Psoas muscle (tissue), 8 donors: Measurements from ENCODE around the gene FRZB. TPM values are rescaled to one million over a fixed set of nuclear protein-coding genes. Genes with fewer than 3 reads are reported as not detected.

Experiments used
- ATAC-seq, 4 donors: fragments of 200-7000 bp; cut with Tn5 transposase; one replicate each; pipeline ENCODE4 v1.9.1; 2020; ENCODE audit warnings: moderate library complexity in 3 of 4, mild to moderate bottlenecking in 2 of 4
- DNase-seq, 2 donors: peaks; one replicate each; pipeline ENCODE4 v3.0.0-alpha.2; 2020
- H3K27ac ChIP-seq: fragments of 200-600 bp; one replicate; pipeline ENCODE4 v1.8.0; 2022
- H3K27me3 ChIP-seq, 3 donors: fragments of 200-600 bp in 1 of 3; one replicate each; pipeline versions ENCODE4 v1.6.1 to v1.8.0; 2013 to 2022; ENCODE audit warnings: low read length in 2 of 3, mild to moderate bottlenecking in 2 of 3, moderate library complexity in 1 of 3; ENCODE audit not compliant: insufficient read depth in 3 of 3
- H3K36me3 ChIP-seq, 2 donors: fragments of 200-600 bp in 1 of 2; one replicate each; pipeline versions ENCODE4 v1.6.1 to v1.8.0; 2013 to 2022; ENCODE audit warnings: low read depth in 1 of 2, mild to moderate bottlenecking in 1 of 2, moderate library complexity in 1 of 2; ENCODE audit not compliant: insufficient read depth in 1 of 2
- H3K4me1 ChIP-seq: fragments of 200-600 bp; one replicate; pipeline ENCODE4 v1.8.0; 2022
- H3K4me3 ChIP-seq: fragments of 200-600 bp; one replicate; pipeline ENCODE4 v1.8.0; 2022; ENCODE audit warnings: mild to moderate bottlenecking
- H3K9me3 ChIP-seq: fragments of 200-600 bp; one replicate; pipeline ENCODE4 v1.8.0; 2022
- WGBS, 3 donors: extraction: QIAGEN DNeasy Blood & Tissue Kit; methylation state at CpG; one replicate each; pipeline versions ENCODE4 v1.1.6 to v1.1.7; 2013; 5-methylcytosine and 5-hydroxymethylcytosine counted together
- intact Hi-C, 2 donors: fragments of 100-400 bp; cut with DNase I; formaldehyde crosslinking; loops; one replicate each; pipeline versions ENCODE4 v1.11.0 to v1.14.2; 2022
- polyA plus RNA-seq, 3 donors: library from polyadenylated mRNA; stranded (reverse); fragments of 200-250 nt; gene quantifications; one replicate each; pipeline ENCODE4 v1.2.3, GENCODE V29; 2013
- total RNA-seq, 4 donors: library from RNA; stranded (reverse); fragmentation: NEBNext Ultra II Directional in 2 of 4; extraction: Animal tissue kit (Norgen Biotek cat#: 25700) in 2 of 4; gene quantifications; one replicate each; pipeline versions ENCODE4 v1.2.1 to v1.2.4, GENCODE V29; 2021 to 2023
- TF ChIP-seq, protein P1 (sequence below): fragments of 200-600 bp; IDR thresholded peaks from one replicate; pipeline ENCODE4 v1.8.0; 2022; ENCODE audit warnings: antibody characterized with exemption
- donor health status: healthy with polysubstance abuse.
- donor health status: DM: no; HTN: no; CAD: no; lungs with moderate emphysema.
- donor health status: Bipolar disorder and iron deficiency.
- donor health status: healthy.
- donor health status: DM: yes; HTN: yes; CAD: no.
- donor health status: DM: no; HTN: no; CAD: no.
- donor health status: DM: no; HTN: no; CAD: no.
- donor health status: DM: yes; HTN: yes; CAD: no.

The FRZB gene
- total and polyA plus RNA-seq, 7 donors, result 0.57 to 19.8 (median 2.7) TPM

- H3K36me3 ChIP-seq, result peaks cover 0 to 5% of the 10 kb centered on the region in 2 donors
- peak overlapping the region; percentile 88 for H3K27ac ChIP-seq
- intact Hi-C loops, result no loop called here
- no peaks in the 10 kb centered on the region for H3K9me3 ChIP-seq
- WGBS, 3 donors, result 47 to 63% (median 51%) methylated on average over 3 of the region's 3 CpGs
- H3K27me3 ChIP-seq, result no peaks in the 10 kb centered on the region
- ATAC-seq (no peak), DNase-seq (no peak)
- no peak overlapping the region for H3K4me3 ChIP-seq
- TF ChIP-seq, protein P1, sequence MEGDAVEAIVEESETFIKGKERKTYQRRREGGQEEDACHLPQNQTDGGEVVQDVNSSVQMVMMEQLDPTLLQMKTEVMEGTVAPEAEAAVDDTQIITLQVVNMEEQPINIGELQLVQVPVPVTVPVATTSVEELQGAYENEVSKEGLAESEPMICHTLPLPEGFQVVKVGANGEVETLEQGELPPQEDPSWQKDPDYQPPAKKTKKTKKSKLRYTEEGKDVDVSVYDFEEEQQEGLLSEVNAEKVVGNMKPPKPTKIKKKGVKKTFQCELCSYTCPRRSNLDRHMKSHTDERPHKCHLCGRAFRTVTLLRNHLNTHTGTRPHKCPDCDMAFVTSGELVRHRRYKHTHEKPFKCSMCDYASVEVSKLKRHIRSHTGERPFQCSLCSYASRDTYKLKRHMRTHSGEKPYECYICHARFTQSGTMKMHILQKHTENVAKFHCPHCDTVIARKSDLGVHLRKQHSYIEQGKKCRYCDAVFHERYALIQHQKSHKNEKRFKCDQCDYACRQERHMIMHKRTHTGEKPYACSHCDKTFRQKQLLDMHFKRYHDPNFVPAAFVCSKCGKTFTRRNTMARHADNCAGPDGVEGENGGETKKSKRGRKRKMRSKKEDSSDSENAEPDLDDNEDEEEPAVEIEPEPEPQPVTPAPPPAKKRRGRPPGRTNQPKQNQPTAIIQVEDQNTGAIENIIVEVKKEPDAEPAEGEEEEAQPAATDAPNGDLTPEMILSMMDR, result no peak
- H3K4me1 ChIP-seq, result peaks cover 31% of the 10 kb centered on the region
Observed at GRCh38 chr2:182912518-182912915, 46.1 kb upstream of the FRZB start.

DNA sequence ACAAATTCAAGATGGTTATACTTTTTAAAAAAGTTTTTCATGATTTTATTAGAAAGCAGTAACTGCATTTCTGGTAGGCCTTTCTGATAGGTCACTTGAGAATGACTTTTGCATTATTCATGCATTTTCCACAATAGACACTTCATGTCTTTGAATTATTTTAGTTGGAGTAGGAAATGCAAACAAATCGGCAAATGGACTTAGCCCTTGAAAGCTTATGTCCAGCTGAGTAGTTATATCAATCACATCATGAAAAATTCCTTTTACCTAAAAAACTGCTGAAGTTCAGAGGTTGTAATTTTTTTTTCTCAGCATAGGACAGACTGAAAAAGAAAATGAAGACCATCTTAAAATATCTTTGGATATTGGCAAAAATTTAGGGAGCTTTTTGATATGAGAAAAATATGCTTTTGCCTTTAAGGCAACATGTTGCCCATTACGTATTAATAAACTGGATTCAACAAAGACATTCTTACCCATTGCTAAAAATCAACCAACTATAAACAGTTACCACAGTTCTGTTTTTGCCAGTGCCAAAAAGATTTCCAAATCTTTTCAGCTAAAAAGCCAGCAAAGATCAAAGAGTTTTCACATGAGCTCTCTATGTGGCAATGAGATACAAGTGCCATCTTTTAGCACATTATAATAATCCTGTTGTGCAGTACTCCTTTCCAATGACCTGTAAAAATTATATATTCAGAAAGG lies 45.5 kb upstream of the FRZB start:
- H3K36me3 ChIP-seq, result peaks cover 0 to 5% of the 10 kb centered on the region in 2 donors
- ATAC-seq (no peak), DNase-seq (no peak)
- H3K27me3 ChIP-seq, result no peaks in the 10 kb centered on the region
- no peaks in the 10 kb centered on the region for H3K9me3 ChIP-seq
- no peak overlapping the region for H3K4me3 ChIP-seq
- WGBS, 3 donors, result 63 to 82% (median 66%) methylated on average over 2 of the region's 2 CpGs
- TF ChIP-seq, protein P1, result no peak
- H3K4me1 ChIP-seq, result peaks cover 31% of the 10 kb centered on the region
- H3K27ac ChIP-seq, result peak overlapping the region; percentile 88
- intact Hi-C loops, result no loop called here

DNA sequence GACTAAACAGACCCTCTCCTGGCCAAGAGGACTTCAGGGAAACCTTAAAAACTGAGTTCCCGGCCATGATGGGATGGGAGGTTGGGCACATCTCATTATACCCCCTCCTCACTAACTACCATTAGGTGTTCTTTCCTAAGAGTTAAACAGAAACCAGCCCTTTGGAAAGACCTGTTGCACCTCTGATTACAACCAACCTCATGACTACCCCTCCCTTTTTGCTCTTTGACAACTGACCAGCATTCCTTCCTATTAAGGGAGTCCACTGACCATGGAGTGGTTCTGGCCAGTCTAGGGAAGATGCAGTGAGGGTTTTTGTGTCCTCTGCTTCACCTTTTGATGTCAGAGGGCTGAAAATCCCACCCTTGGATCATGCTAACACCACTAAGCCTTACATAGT lies 44.5 kb upstream of the FRZB start:
- no peaks in the 10 kb centered on the region for H3K9me3 ChIP-seq
- WGBS, 3 donors, result 93 to 100% (median 93%) methylated on average over 1 of the region's 1 CpG
- H3K4me3 ChIP-seq, result no peak overlapping the region
- peaks cover 33% of the 10 kb centered on the region for H3K4me1 ChIP-seq
- peaks cover 0 to 5% of the 10 kb centered on the region in 2 donors for H3K36me3 ChIP-seq
- no peak for ATAC-seq
- H3K27me3 ChIP-seq, result no peaks in the 10 kb centered on the region
- H3K27ac ChIP-seq, result no peak overlapping the region
- TF ChIP-seq, protein P1, result no peak
- DNase-seq, result no peak
- intact Hi-C loops, result no loop called here

DNA sequence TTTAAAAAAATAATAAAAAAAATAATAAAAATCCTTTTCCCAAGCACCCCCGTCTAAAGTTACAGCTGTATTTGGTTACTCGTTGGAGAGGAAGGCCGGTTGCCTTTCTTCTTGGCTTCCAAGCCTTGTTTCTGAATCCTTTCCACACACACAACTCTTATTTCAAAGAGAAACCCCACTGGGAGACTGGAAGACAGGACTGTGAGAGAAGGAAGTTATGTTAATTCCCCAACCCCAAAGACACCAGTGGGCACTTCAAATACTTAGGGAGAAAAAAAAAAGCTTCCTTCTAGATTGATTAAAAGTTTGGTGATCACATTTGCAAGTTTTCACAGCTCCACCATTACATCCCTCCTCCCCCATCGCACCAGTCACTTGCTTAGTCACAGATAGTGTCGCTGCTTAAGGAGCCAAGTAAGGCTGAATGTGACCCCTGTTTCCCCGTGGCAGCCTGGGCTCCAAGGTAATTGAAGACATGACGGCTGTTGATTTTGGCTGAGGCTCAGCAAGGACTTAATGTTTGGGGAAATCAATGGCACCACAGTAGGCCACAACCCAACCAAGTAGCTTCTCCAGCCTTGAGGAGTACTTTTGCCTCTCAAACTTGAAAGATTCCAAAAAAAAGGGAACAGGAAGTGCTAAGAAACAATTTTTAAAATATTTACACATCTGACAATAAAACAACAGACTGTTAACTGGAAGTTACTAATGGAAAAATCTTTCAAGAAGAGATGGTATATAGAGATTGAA lies 40.8 kb upstream of the FRZB start:
- peak overlapping the region; percentile 85 for H3K27ac ChIP-seq

More for the DNA sequence above, 40.8 kb upstream of the FRZB start:
- Histone ChIP-seq H3K27me3 (no peaks in the 10 kb centered on the region), H3K36me3 (peaks cover 0 to 5% of the 10 kb centered on the region in 2 donors), H3K4me1 (peaks cover 9% of the 10 kb centered on the region), H3K9me3 (no peaks in the 10 kb centered on the region), H3K4me3 (no peak overlapping the region)
- peak; percentile 95 to 98 (median 97) for ATAC-seq
- intact Hi-C loops, result no loop called here
- DNase-seq, result peak; percentile 37 to 77
- TF ChIP-seq, protein P1, result no peak
- 18 to 28% (median 20%) methylated on average over 7 of the region's 7 CpGs for WGBS, 3 donors
